Measurements from ENCODE around the gene SERPINA5.
A peak's percentile ranks its signal among the peaks of the same experiment; 100 is the strongest.

GRCh38 chr14:94636744-94637412, 55.7 kb downstream of the SERPINA5 start:
- TF ChIP-seq ZNF672 (CRISPR knock-in tag; IDR thresholded peaks at IDR 0.05) (no peak), CTCF (CRISPR knock-in tag; IDR thresholded peaks at IDR 0.05) (peak; percentile 84), ZBTB42 (CRISPR knock-in tag; IDR thresholded peaks at IDR 0.05) (no peak), ZNF546 (CRISPR knock-in tag; conservative IDR thresholded peaks at IDR 0.05) (no peak), POLR2AphosphoS5 (IDR thresholded peaks at IDR 0.05; ENCODE audit: low read depth, low read length) (no peak), SNAPC5 (CRISPR knock-in tag; IDR thresholded peaks at IDR 0.05; ENCODE audit: borderline replicate concordance) (no peak), USF2 (IDR thresholded peaks at IDR 0.05; ENCODE audit: low read depth, low read length) (no peak), USF2 (CRISPR knock-in tag; IDR thresholded peaks at IDR 0.05; ENCODE audit: borderline replicate concordance) (no peak), RAD21 (CRISPR knock-in tag; IDR thresholded peaks at IDR 0.05) (no peak; the same call in none of the 2 replicates)
